Chondrocyte (in vitro differentiated cells): Measurements from ENCODE around the gene PLSCR3. TPM values are rescaled to one million over a fixed set of nuclear protein-coding genes. Genes with fewer than 3 reads are reported as not detected.

Source experiments
- DNase-seq: peaks from one replicate; pipeline ENCODE4 v3.0.0; 2021; ENCODE audit warnings: mixed read lengths, low spot score
- H3K27ac Mint-ChIP-seq: one replicate; pipeline ENCODE4 v1.8.0; 2021; ENCODE audit warnings: mild to moderate bottlenecking, moderate library complexity, mixed read lengths; ENCODE audit not compliant: unreplicated experiment
- H3K27me3 Mint-ChIP-seq: 2 replicates; pipeline ENCODE4 v1.8.0; 2021; ENCODE audit warnings: low read depth, mixed read lengths
- H3K36me3 Mint-ChIP-seq: 2 replicates; pipeline ENCODE4 v1.8.0; 2021; ENCODE audit warnings: low read depth, mixed read lengths
- H3K4me1 Mint-ChIP-seq: 2 replicates; pipeline ENCODE4 v1.8.0; 2021; ENCODE audit warnings: low read depth, mild to moderate bottlenecking, mixed read lengths
- H3K4me3 Mint-ChIP-seq: one replicate; pipeline ENCODE4 v1.8.0; 2021; ENCODE audit warnings: mild to moderate bottlenecking, moderate library complexity, mixed read lengths; ENCODE audit not compliant: unreplicated experiment
- H3K9me3 Mint-ChIP-seq: 2 replicates; pipeline ENCODE4 v1.8.0; 2021; ENCODE audit warnings: low read depth, mixed read lengths
- CTCF ChIP-seq: fragments of 200-600 bp; sonication (generic); IDR thresholded peaks from 2 replicates; pipeline ENCODE4 v1.5.0; 2021; ENCODE audit warnings: antibody characterized with exemption, mild to moderate bottlenecking, moderate library complexity
- total RNA-seq: library from RNA; stranded (reverse); gene quantifications from 3 replicates; pipeline ENCODE4 v1.2.1, GENCODE V29; 2021

Gene PLSCR3
- total RNA-seq, 1 donor from 2014 or later: 81.5 TPM

- Mint-ChIP-seq H3K36me3 (no peaks in the 10 kb centered on the region), H3K27me3 (no peaks in the 10 kb centered on the region), H3K9me3 (no peaks in the 10 kb centered on the region), H3K27ac (no peak overlapping the region), H3K4me3 (no peak overlapping the region), H3K4me1 (no peaks in the 10 kb centered on the region)
- DNase-seq: no peak
- TF ChIP-seq CTCF: no peak
These were observed 31.4 kb upstream of the PLSCR3 start for GRCh38 chr17:7425756-7426155.

- Mint-ChIP-seq H3K27me3 (no peaks in the 10 kb centered on the region), H3K4me1 (no peaks in the 10 kb centered on the region), H3K27ac (no peak within 1 kb of the TSS), H3K9me3 (no peaks in the 10 kb centered on the region), H3K4me3 (no peak within 1 kb of the TSS), H3K36me3 (no peaks in the 10 kb centered on the region)
- DNase-seq: no peak
- TF ChIP-seq CTCF: no peak
These were observed 31.0 kb upstream of the PLSCR3 start, which contains the start of gene SPEM2 for GRCh38 chr17:7425316-7425715. SPEM2 (plus strand) TSS chr17:7425616; CDS start chr17:7425689, 73 bp downstream.

GRCh38 chr17:7423679-7424078 is 29.4 kb upstream of the PLSCR3 start:
- H3K9me3 Mint-ChIP-seq: no peaks in the 10 kb centered on the region
- H3K4me1 Mint-ChIP-seq: no peaks in the 10 kb centered on the region
- no peak overlapping the region for H3K27ac Mint-ChIP-seq
- no peak overlapping the region for H3K4me3 Mint-ChIP-seq
- H3K27me3 Mint-ChIP-seq: no peaks in the 10 kb centered on the region
- H3K36me3 Mint-ChIP-seq: no peaks in the 10 kb centered on the region
- TF ChIP-seq CTCF: no peak
- DNase-seq: no peak

GRCh38 chr17:7421186-7421585 is 26.9 kb upstream of the PLSCR3 start:
- no peaks in the 10 kb centered on the region for H3K4me1 Mint-ChIP-seq
- no peak overlapping the region for H3K4me3 Mint-ChIP-seq
- DNase-seq: no peak
- TF ChIP-seq CTCF: no peak
- no peak overlapping the region for H3K27ac Mint-ChIP-seq
- no peaks in the 10 kb centered on the region for H3K9me3 Mint-ChIP-seq
- H3K27me3 Mint-ChIP-seq: no peaks in the 10 kb centered on the region
- peaks cover 6% of the 10 kb centered on the region for H3K36me3 Mint-ChIP-seq

- Mint-ChIP-seq H3K36me3 (peaks cover 12% of the 10 kb centered on the region), H3K9me3 (no peaks in the 10 kb centered on the region), H3K27me3 (no peaks in the 10 kb centered on the region), H3K4me1 (no peaks in the 10 kb centered on the region), H3K4me3 (no peak within 1 kb of the TSS), H3K27ac (no peak within 1 kb of the TSS)
- no peak for TF ChIP-seq CTCF
- no peak for DNase-seq
These were observed 25.7 kb upstream of the PLSCR3 start, which contains the start of gene SPEM1 for GRCh38 chr17:7419819-7420610. SPEM1 (plus strand) TSS chr17:7420324; CDS start chr17:7420385, 61 bp downstream.
